Fibroblast of mammary gland (primary cell): ENCODE measurements around the gene BTNL2.
"Not testable (repeated sequence)": the region's sequence is repeated elsewhere in the genome, so short reads cannot be mapped to it uniquely, and the experiment has no call there.

Experiments
- DNase-seq: peaks from one replicate; pipeline ENCODE4 v3.0.0-alpha.2; 2010; ENCODE audit warnings: low read depth
- H3K4me3 ChIP-seq: 2 replicates; pipeline ENCODE4 v1.5.1; 2011; ENCODE audit warnings: low read depth, mild to moderate bottlenecking, low read length, moderate library complexity; ENCODE audit not compliant: control insufficient read depth
- CTCF ChIP-seq: conservative IDR thresholded peaks from 2 replicates; pipeline ENCODE4 v1.5.1; 2011; ENCODE audit warnings: low read depth, low read length, inconsistent platforms; ENCODE audit not compliant: control insufficient read depth, insufficient read depth

Gene BTNL2

GRCh38 chr6:32442243-32442667 is 35.3 kb upstream of the BTNL2 start:
- no peak for TF ChIP-seq CTCF
- no peak overlapping the region for H3K4me3 ChIP-seq
- no peak for DNase-seq

GRCh38 chr6:32439602-32440214 is 32.7 kb upstream of the BTNL2 start, which contains the start of gene HLA-DRA:
HLA-DRA (plus strand) TSS chr6:32439887; CDS start chr6:32439951, 64 bp downstream.
- no peak within 1 kb of the TSS for H3K4me3 ChIP-seq
- peak; percentile 59 for DNase-seq
- no peak for TF ChIP-seq CTCF

- H3K4me3 ChIP-seq, result no peak overlapping the region
- no peak for TF ChIP-seq CTCF
- DNase-seq, result no peak
Observed at GRCh38 chr6:32439139-32439538, 32.2 kb upstream of the BTNL2 start.

- H3K4me3 ChIP-seq, result no peak overlapping the region
- TF ChIP-seq CTCF, result no peak
- peak; percentile 24 for DNase-seq
Observed at GRCh38 chr6:32436995-32437836, 30.2 kb upstream of the BTNL2 start.

- TF ChIP-seq CTCF, result no peak
- no peak overlapping the region for H3K4me3 ChIP-seq
- DNase-seq, result no peak
Observed at GRCh38 chr6:32436186-32436585, 29.2 kb upstream of the BTNL2 start.

GRCh38 chr6:32433950-32434349 is 27.0 kb upstream of the BTNL2 start:
- not testable (repeated sequence) for DNase-seq, H3K4me3 ChIP-seq

GRCh38 chr6:32432050-32432450 is 25.1 kb upstream of the BTNL2 start:
- TF ChIP-seq CTCF, result peak; percentile 37
- peak; percentile 53 for DNase-seq
- H3K4me3 ChIP-seq, result no peak overlapping the region
